GM18520 (cell line): ENCODE data around the gene AKT1.
"Not testable (repeated sequence)": the region's sequence is repeated elsewhere in the genome, so short reads cannot be mapped to it uniquely, and the experiment has no call there.

Experiments
- ATAC-seq: cut with Tn5 transposase; IDR thresholded peaks from one replicate; pipeline ENCODE4 v1.9.1; 2021; ENCODE audit not compliant: unreplicated experiment

AKT1 gene

GRCh38 chr14:104741108-104741802 lies 54.3 kb downstream of the AKT1 start:
- no peak for ATAC-seq

DNA sequence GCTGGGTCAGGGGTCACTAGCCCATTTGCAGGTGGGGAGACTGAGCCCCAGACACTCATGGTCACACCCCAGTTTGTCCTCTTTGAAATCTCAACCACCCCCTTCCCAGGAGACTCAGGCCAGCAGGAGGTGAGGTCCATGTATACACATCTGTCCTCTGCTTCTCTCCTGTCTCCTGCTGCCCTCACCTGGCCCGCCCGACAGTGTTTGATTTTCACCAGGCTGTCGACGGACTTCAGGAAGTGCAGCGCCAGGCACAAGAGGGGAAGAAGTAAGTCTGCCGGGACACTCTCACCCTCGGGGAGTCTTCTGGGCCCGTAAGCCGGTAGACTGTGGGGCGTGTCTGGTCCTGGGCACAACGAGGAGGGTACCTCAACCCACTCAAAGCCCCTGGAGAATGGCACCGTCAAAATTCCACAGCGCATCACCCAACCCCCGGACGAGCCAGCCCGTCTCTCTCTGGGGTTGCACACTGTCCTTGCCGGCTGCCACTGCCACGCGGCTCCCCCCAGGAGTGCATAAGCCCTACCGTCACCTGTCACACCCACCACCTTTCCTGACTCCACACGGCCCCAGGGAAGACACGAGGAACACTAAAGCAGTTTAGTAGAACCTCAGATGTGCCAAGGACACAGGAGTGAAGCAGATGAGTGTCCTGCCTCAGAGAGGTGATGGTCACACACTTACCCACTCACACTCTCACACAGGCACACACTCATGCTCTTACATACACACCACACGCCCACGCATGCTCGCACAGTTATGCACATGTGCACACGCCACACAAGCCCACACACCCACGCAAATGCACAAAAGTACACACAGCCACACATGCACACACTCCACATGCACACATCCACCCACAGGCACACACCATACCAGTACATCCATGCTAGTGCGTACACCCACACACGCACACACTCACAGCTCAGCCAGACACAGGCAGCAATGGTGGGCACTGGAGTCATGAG lies 55.7 kb downstream of the AKT1 start:
- no peak for ATAC-seq

DNA sequence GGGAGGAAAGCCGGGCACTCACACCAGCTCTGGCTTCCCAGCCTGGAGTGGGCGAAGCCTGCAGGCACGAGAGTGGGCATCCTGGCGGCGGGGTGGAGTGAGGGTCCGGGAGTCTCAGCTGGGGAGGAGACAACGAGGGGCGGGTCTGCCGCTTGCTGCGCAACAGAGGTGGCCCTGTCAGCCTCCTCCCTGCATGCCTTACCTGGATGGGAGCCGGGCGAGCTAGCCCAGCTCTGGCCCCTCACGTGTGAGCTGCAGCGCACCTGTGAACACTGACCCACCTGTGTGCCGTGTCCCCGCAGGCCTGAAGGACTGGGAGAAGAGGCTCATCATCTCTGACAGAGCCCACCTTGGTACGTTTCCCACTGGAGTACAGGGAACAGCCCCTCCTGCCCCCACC lies 56.5 kb downstream of the AKT1 start:
- no peak for ATAC-seq

DNA sequence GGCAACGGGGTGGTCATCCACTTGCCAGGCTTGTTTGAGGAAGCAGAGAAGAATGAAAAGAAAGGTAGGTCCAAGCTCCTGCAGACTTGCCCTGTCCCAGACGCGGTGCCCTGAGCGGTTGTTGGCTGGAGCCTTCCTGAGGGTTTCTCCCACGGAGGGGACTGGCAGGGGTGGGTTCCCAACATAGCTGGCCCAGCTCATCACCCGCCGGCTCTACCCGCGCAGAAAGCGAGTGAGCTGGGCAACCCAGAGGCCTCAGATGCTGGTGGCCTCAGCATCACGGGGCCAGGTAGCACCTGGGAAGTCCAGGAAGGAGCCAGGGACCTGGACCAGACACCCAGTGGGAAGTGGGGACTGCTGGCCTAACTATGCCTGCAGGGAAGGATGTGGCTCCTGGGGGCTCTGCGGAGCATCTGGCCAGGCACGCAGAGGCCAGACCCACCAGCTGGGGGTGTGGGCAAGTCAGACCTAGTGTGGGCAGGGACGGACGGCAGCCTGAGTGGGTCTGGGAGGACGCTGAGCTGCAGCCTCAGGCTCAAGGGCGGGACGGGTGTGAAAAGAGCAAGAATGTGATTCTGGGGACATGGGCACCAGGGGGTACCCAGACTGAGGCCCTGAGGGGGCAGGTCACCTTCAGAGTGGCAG lies 57.1 kb downstream of the AKT1 start:
- no peak for ATAC-seq

GRCh38 chr14:104735830-104736642 lies 59.5 kb downstream of the AKT1 start:
- ATAC-seq, result no peak

DNA sequence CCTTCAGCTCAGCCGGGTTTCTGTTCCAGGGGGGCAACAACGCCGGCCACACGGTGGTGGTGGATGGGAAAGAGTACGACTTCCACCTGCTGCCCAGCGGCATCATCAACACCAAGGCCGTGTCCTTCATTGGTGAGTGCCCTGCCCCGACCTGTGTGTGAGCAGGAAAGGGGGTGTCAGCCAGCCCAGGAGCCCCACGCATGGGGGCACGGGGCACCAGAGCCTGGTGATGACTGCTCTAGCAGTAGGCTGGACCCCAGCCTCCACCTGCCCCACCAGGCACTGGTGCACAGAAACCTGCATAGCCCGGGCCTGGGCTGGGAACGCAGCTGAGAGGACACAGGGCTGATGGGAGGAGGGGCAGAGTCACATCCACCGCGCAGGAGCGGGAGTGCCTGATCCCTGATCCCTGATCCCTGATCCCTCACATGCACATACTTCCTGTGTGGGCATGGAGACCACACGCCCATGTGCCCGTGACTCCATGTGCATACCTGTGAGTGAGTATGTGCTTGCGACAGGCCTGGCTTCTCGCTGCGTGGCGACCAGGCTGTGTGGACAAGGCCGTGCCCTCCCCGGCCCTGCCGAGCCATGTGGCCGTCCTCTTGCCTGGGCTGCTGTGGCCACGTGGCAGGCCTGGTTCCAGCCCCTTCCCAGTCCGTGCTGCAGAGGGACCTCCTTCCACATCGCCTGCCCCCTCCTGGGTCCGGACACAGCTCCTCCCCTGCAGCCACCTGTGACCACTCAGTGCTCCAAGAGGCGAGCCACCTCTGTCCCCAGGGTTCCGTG lies 60.4 kb downstream of the AKT1 start:
- no peak for ATAC-seq

DNA sequence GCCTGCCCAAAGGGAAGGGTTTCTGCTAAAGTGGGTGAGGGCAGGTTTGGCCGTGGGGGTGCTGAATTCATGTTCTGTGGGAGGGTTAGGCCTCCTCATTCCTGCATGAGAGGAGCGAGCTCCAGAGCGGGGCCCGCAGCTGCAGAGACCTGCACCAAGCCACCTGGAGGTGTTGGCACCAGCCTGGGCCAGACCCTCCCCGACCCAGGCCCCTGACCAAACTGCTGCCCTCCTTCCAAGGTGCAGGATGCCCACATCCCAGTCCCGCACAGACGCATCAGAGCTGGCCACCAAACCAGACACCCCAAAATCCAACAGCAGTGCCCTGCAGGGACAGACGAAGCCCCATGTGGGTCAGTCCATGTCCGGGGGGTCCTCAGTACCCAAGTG lies 61.0 kb downstream of the AKT1 start:
- no peak for ATAC-seq

- ATAC-seq, result no peak
Measured at GRCh38 chr14:104734051-104734587, 61.4 kb downstream of the AKT1 start.

DNA sequence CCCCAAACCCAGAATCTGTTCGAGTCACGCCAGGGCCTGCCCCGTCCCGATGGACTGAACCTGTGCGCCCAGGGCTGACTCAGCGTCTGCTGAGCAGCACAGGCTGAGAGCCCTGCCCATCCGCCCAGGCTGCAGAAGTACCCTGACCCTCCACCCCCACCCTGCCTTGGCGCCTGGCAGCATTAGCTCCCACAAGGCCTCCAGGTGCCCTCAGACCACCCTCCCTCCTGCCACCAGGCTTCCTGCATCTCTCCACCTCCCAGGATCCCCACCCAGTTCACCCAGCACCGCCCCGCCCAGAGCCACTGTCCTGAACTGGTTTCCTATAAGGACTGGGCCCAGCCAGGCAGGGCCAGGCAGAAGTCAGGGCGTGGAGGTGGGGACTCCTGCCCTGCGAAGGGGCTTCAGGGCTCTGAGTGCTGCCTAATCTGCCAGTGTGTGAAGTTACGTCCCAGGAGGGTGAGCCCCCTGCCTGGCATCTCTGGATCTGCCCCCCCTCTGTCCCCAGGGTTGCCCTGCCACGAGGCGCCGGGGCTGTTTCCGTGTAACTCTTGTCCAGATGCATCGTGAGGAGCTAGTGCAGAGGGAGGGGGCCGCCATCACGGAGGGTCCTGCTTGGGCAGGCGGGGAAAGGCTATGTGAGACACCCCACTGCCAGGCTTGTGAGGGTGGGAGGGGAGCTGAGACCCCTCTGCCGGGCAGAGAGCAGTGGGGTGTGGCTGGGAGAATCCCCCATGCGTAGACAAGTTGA lies 62.4 kb downstream of the AKT1 start:
- ATAC-seq, result no peak

GRCh38 chr14:104732355-104732804 lies 63.2 kb downstream of the AKT1 start:
- no peak for ATAC-seq

GRCh38 chr14:104731320-104732294 lies 63.9 kb downstream of the AKT1 start:
- ATAC-seq, result no peak

- no peak for ATAC-seq
Measured at GRCh38 chr14:104730487-104730886, 65.1 kb downstream of the AKT1 start.

GRCh38 chr14:104729835-104730181 lies 65.7 kb downstream of the AKT1 start:
- ATAC-seq, result no peak

DNA sequence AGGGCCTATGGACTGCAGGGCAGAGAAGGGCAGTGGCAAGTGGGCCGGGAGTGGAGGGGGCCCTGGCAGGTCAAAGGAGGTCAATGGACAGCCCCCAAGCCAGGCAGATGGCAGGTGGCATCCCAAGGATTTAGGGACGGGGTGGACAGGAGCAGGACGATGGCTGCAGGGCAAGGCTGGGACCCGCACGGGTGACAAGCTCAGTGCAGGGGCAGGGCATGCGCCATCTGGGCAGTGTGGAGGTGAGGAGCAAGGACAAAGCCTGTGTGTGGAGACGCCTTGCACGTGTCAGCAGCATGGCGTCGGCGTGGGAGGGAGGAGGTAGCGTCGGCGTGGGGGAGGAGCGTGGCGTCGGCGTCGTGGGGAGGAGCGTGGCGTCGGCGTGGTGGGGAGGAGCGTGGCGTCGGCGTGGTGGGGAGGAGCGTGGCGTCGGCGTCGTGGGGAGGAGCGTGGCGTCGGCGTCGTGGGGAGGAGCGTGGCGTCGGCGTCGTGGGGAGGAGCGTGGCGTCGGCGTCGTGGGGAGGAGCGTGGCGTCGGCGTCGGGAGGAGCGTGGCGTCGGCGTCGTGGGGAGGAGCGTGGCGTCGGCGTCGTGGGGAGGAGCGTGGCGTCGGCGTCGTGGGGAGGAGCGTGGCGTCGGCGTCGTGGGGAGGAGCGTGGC lies 66.2 kb downstream of the AKT1 start:
- ATAC-seq, result not testable (repeated sequence)

DNA sequence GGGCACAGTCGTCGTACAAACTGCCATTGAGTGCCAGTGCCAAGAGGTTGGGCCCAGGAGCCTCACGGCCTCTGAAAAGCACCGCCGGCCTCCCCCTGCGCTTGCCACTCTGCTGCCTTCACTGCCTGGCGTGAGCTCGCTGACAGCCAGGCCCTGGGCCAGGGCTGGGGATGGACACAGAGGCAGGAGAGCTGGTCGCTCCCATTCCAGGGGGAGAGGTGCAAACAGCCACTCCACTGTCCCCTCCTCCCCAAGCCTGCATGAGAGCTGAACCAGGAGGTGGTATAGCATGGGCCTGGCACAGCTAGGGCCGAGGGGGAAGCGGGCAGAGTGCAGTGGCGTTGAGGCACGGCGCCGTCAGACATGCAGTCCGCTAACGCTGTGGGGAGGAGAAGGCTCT lies 66.9 kb downstream of the AKT1 start:
- ATAC-seq, result no peak

DNA sequence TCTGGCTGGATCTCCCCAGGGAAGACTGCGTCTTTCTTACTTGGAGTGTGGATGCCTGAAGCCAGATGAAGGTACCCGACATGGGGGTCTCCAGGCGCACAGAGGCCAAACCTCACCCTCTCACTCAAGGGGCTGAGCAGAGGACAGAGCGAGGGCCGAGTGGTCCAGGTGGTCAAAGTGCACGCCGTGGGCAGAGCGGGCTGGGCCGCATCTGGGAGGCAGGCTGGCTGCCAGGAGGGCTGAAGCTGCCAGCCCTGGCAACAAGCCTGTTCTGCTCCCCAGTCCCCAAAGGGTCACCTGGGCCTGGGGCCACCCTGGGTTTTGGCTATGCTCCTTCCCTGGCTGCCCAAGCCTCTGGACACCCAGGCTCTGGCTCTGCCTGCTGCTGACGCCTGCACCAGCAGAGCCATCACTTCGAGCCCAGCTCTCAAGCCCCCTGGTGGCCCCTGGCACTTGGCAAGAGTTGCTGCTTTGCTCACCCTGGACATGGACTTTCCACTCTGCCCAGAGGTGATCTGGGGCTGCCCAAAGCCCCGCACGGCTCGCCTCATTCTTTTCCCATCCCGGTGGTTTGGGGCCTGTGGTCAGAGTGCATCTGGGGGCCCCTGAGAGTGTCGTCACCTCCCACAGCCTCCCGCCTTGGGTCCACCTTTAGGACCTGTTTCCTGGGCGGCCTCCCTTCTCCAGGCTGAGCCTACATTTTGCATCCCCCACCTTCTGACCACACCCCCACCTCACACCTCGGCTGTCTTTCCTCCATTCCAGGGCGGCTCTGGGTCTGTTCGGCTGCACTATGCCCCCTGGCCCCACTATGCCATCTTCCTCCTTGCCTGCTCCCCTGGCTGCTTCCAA lies 68.7 kb downstream of the AKT1 start:
- ATAC-seq, result no peak
